GM12801 (cell line): Measurements from ENCODE around the gene WEE2.

ENCODE experiments used
- TF ChIP-seq, protein P1 (sequence below): IDR thresholded peaks from one replicate; pipeline ENCODE4 v1.5.1; 2011; ENCODE audit warnings: control low read depth; ENCODE audit not compliant: insufficient read length; ENCODE audit errors: extremely low read depth

Gene WEE2

DNA sequence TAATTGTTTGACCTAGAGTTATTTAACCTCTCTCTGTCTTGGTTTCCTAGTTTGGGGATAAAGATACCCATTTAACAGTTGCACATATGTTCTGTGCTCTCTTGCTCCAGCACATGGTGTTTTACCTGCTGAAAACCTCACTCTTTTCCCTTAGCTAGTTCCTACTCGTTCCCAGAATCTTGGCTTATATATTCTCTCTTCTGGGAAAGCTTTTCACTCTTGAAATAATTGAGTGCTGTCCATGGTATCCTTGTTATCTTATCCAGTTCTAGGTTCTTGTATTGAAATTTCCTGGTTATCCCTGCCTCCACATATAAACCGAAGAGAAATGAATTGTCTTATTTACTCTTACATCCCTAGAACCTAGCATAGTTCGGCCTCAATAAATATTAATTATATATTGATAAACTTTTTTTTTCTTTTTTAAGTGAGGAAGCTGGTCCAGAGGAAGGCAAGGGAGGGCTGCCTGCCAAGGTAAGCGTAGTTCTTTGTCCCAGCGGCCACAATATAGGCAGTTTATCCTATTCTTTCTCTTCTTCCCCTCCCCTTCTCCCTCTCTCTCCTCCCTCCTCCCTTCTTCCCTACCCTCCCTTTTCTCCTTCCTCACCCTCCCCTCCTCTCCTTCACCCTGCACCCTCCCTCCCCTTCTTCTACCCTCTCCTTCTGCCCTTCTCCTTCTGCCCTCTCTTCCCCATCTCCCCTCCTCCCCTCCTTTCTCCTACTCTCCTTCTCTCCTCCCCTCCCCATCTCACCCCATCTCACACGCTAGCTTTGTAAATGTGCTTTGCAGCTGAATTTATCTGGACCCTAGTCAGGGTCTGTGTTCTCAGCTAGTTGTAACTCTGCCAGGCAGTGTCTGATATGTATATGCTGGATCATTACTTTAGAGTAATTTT is 7.9 kb downstream of the WEE2 start:
- TF ChIP-seq, protein P1, sequence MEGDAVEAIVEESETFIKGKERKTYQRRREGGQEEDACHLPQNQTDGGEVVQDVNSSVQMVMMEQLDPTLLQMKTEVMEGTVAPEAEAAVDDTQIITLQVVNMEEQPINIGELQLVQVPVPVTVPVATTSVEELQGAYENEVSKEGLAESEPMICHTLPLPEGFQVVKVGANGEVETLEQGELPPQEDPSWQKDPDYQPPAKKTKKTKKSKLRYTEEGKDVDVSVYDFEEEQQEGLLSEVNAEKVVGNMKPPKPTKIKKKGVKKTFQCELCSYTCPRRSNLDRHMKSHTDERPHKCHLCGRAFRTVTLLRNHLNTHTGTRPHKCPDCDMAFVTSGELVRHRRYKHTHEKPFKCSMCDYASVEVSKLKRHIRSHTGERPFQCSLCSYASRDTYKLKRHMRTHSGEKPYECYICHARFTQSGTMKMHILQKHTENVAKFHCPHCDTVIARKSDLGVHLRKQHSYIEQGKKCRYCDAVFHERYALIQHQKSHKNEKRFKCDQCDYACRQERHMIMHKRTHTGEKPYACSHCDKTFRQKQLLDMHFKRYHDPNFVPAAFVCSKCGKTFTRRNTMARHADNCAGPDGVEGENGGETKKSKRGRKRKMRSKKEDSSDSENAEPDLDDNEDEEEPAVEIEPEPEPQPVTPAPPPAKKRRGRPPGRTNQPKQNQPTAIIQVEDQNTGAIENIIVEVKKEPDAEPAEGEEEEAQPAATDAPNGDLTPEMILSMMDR, result no peak

DNA sequence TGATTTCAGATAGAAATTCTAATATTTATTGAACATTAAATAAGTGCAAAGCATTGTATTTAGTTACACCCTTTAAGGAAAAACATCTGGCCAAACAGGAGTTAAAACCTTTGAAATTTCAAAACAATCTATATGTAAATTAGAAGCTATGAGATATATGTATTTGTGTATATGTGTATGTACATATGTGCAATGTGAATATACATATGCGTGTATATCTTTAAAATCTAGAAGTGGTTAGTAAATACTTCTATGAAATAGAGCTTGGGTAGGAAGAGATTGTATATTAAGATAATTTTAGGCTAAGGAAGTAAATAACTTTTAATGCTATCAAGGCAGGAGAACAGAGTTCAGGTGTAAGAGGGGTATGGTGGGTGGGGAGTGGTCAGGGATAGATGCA is 9.3 kb downstream of the WEE2 start:
- TF ChIP-seq, protein P1, result no peak

DNA sequence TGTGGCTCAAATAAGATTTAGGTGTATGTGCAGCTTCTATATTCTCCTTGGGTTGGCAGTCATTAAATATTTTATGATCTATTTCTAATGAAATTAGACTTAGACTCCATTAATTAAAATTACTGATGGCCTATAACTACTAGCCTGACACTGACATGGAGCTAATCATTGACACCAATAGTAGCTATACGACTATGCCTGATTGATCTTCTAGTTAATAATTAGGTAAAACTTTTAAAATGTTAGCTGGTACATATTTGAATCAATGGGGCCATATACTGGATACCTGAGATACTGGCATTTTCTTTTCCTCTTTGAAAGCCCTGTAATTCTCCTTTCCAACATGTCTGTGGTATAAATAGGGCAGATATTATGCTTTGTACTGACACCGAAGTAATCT is 14.4 kb downstream of the WEE2 start:
- TF ChIP-seq, protein P1, result no peak

DNA sequence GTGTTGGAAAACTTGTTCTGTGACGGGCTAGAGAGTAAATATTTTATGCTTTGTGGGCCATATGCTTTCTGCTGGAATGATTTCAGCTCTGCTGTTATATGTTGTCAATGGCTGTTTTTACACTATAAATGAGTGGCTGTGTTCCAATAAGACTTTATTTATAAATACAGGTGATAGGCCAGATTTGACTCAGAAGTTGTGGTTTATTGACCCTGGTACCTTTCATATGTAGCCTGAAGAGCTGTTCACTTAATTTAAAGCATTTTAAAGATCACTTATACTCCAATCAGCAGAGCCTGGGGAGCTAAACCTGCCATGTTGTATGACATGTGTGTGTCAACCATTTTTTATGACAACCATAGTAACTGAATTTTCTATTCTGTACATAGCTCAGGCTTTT is 20.9 kb downstream of the WEE2 start:
- TF ChIP-seq, protein P1, result no peak

DNA sequence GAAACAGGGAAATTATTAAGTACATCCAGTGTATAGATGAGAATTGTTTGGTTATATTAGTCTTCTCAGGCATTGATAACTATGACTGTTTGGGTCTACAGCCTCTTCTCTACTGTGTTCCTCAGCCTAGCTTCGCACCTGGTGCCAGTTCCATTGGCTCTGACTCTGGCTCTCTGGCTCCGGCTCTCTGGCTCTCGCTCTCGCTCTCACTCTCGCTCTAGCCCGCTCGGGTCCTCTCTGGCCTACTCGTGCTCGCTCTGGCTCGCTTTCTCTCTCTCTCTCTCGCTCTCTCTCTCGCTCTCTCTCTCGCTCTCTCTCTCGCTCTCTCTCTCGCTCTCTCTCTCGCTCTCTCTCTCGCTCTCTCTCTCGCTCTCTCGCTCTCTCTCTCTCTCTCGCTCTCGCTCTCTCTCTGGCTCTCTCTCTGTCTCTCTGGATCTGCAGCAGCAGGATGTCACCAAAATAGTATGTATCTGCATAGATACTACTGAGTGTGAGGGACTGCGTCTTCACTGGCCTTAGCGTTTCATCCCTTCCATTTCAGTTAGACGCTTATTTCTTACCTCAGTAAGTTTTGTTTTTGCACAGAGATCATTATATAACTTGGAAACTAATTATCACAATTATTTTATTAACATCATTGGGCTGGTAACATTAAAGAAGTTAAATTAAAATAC is 23.5 kb downstream of the WEE2 start:
- TF ChIP-seq, protein P1, result no peak

DNA sequence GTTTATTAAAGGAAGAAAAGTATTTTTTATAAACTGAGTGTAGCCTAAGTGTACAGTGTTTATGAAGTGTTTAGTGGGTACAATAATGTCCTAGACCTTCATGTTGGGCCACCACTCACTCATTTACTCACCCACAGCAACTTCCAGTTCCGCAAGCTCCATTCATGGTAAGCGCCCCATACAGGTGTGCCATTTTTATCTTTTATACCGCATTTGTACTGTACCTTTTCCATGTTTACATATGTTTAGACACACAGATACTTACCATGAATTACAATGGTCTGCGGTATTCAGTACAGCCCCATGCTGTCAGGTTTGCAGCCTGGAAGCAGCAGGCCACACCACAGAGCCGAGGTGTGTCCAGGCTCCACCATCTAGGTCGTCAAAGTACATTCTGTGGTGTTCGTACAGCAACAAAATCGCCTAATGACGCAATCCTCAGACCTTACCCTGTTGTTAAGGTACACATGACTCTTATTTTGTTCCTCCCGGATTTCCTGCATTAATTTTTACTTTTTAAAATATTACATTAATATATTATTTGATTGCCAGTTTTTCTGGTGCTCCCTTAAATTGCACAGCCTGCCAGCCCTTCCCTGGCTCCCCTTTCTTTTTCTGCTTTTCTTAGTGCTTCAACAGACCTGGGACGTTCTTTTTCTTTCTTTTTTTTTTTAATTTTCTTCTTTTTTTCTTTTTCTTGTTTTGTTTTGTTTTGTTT is 29.1 kb downstream of the WEE2 start:
- TF ChIP-seq, protein P1, result no peak
